ENCODE results near the gene TMC6.
"Not testable (repeated sequence)": the region's sequence is repeated elsewhere in the genome, so short reads cannot be mapped to it uniquely, and the experiment has no call there.

TMC6 gene

DNA sequence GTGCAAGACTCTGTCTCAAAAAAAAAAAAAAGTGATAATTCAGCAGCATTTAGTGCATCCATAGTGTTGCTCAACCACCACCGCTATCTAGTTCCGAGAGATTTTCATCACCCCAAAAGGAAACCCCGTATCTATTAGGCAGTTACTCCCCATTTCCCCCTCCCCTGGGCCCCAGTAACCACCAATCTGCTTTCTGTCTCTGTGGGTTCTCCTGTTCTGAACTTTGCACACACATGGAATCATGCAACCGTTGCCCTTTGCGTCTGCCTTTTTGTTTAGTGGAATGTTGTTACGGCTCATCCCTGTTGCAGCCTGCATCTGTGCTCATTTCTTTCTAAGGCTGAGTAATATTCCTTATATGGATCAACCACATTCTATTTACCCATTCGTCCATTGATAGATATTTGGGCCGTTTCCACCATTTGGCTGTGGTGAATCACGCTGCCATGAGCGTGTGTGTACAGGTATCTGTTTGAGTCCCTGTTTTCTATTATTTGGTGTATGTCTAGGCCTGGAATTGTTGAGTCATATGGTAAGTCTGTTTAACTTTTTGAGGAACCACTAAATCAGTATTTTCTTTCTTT lies 31.1 kb upstream of the TMC6 start:
- DNase-seq (ENCODE audit: low spot score): no peak

DNA sequence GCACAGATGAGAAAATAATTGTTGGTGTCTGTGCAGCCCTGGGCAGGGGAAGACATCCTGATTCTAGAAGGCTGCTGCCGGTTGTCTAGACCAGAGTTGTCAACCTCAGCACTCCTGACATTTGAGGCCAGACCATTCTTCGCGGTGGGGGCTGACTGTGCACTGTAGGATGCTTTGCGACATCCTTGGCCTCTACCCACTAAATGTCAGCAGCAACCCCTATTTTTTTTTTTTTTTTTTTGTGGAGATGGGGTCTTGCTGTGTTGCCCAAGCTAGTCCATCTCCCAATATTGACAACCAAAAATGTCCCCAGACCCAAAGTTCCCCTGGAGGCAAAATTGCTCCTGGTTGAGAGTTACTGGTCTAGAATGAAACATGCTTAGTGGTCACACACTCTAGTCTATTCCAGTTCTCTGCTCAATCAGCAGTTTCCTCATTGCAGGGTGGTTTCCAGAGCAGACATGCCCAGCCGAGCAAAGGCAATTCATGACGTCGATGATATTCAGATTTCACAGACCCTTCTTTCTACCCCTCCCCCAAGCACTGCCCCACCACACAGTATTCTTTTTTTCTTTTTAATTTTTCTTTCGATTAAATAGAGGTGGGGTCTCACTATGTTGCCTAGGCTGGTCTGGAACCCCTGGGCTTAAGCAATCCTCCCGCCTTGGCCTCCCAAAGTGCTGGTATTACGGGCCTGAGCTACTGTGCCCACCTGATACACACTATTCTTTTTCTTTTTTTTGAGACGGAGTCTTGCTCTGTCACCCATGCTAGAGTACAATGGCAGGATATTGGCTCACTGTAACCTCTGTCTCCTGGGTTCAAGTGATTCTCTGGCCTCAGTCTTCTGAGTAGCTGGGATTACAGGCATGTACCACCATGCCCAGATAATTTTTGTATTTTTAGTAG lies 26.6 kb upstream of the TMC6 start:
- DNase-seq (ENCODE audit: low spot score): no peak

DNA sequence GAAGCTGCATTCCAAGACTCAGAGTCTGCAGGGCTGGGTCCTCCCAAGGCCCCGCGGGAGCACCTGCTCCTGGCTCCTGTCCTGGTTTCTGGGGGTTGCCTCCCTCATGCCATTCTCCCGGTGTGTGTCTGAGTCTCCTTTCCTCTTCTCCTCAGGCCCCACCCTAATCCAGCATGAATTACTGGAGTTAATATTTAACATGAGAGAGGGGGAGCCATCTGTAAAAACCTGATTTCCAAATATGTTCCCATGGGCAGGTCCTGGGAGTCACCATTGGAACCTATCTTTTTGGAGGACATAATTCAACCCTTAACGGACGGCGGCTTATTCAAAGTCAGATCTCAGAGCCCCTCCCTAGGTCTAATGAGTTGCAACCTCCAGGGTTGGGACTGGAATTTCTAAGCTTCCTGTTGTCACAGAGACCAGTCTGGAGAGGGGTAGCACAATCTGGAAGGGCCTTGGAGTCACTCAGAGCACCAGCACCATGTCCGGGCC lies 23.0 kb upstream of the TMC6 start:
- DNase-seq (ENCODE audit: low spot score): no peak

DNA sequence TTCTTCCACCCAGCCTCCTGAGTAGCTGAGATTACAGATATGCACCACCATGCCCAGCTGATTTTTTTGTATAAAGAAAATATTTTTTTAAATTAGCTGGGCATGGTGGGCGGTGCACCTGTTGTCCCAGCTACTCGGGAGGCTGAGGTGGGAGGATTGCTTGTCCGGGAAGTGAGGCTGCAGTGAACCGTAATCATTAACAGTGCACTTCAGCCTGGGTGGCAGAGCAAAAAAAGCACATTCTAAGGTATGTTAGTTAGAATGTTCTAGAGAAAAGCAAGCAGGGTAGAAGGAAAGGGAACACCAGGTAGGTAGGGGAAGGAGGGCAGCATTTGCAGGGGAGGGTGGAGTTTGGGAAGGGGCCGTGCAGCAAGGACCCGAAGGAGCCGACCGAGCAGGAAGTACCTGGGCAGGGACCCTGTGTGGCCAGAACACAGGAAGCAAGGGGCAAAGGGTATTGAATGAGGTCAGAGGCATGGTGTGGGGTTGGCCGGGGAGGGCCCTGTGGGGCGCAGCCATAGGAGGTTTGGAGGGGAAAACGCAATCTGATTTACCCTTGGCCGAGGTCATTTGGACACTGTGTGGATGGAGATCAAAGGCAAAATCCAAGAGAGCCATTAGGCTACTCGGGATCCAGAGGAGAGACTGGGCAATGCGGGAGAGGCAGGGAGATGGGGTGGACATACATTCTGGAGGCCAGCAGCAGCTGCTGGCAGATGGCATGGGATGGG lies 19.9 kb upstream of the TMC6 start:
- DNase-seq (ENCODE audit: low spot score): no peak

DNA sequence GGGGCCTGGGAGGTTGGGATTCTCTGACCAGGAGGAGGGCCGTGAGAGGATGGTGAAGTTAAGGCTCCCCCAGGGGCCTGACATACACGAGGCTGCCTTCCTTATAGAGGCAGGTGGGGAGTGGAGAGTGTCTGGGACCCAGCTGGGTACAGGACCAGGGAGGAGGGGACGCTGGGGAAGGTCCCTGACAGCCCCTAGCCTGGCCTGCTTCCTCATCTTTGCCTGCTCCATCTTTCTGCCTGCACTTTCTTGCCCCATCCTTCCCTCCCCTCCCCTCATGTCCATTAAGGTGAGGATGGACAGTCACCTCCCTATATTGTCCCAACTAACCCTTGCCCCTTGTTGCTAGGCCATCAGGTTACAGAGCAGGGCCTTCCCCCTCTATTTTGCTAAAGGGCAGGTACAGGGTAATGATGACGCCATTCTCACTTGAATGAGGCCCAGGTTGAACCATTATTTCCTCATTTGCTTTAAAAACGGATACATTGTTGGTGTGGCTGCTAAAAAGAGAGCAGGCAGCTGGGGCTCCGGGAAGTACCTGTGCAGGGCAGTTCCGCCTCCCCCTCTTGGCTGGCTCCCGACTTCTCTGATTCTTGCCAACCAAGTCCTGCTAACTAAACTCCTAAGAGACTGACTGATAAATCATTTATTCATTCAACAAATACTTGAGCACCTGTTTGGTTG lies 18.9 kb upstream of the TMC6 start:
- DNase-seq (ENCODE audit: low spot score): no peak

DNA sequence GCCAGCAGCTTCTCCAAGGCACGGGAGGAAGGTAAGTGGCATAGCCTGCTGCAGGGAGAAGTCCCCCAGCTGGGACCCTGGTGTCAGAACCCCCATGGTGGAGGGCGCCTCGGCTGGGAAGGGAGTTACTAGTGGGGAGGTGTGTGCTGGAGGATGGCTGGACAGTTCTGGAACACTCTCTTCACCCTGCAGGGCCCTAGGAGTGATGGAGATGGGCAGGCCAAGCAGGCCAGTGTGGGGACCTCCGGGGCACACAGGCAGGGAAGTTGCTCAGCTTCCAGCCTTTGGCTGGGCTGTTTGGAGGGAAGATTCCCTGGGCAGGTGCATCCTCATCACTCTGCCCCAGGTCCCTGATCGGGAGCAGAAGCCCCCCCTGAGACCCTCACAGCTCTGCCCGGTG lies 18.3 kb upstream of the TMC6 start:
- no peak for DNase-seq (ENCODE audit: low spot score)

DNA sequence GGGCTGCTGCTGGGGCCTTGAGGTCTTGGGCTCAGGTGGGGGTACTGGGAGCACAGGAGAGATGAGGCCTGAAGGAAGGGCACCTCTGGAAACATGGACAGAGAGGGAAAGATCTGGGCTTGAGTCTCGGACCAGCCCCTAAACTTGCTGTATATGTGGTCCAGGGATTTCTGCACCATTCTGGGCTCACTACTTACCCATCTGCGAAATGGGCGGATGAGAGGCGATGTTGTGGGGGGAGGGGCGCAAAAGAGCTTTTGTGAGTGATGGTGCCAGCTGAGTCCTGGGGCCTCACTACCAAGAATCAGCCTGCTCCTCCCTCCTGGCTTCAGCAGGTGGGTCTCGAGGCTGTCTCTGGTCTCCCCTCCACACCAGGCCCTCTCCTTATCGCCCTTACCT lies 17.9 kb upstream of the TMC6 start:
- DNase-seq (ENCODE audit: low spot score): no peak

DNA sequence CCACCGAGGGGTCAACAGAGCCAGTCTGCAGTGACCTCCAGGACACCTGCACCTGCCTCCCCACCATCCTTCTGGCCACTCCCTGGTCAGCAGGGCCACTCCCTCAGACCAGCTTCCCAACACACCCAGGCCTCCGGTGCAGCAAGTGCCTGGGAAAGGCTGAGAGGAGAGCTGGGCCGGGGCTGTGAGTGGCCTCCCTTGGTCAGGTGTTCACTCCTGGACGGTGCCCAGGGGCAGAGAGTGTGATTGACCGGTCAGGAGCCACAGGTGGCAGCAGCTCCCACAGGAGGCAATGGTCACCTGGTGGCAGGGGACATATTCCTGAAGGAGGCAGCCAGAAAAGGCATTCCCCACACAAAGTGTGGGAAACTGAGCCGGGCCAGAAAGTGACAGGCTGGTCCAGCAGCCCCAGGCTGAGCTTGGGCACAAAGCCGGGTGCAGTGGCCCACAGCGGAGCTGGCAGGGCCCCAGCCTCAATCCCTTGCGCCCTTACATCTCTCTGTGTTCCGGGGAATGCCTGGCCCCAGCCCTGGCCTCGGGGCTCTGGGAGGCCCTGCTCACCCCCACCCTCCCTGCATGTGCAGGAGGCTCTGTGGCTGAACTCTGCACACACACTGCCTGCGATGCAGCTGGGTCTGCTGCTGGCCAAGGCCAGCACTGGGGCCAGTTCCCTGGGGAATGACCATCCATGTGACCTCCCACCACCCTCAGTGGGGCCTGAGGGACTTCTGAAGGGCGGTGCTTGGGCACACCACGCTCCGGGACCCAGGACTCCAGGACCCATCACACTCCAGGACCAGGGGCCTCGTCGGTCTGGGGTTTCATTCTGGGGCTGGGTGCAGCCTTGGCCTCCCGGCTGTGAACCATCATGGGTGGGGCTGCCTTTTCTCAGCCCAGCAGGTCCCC lies 16.4 kb upstream of the TMC6 start:
- DNase-seq (ENCODE audit: low spot score): no peak

DNA sequence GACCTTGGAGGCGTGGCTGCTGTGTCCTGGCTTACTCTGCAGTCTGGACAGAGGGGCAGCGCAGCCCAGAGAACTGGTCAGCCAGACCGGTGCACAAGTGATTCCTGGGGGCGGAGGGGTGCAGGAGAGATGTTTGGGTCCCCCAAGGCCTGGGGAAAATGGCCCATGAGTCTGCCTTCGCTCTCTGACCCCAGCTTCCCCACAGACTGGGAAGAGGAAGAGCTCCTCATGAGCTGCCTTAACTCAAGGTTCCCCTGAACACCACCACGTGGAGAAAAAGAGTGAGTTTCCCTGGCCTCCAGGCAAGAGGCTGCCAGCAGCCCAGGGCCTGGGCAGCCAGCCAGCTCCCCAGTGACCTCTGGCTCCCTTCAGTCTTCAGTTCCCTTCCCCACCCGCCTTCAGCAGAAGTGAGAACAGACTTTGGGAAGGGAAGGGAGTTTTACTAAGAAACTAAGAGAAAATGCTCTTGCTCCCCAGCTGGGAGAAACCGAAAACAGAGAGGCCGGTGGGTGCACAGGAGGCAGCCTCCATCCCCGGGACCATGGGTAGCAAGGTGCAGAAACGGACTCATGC lies 15.7 kb upstream of the TMC6 start:
- DNase-seq (ENCODE audit: low spot score): peak; percentile 55

DNA sequence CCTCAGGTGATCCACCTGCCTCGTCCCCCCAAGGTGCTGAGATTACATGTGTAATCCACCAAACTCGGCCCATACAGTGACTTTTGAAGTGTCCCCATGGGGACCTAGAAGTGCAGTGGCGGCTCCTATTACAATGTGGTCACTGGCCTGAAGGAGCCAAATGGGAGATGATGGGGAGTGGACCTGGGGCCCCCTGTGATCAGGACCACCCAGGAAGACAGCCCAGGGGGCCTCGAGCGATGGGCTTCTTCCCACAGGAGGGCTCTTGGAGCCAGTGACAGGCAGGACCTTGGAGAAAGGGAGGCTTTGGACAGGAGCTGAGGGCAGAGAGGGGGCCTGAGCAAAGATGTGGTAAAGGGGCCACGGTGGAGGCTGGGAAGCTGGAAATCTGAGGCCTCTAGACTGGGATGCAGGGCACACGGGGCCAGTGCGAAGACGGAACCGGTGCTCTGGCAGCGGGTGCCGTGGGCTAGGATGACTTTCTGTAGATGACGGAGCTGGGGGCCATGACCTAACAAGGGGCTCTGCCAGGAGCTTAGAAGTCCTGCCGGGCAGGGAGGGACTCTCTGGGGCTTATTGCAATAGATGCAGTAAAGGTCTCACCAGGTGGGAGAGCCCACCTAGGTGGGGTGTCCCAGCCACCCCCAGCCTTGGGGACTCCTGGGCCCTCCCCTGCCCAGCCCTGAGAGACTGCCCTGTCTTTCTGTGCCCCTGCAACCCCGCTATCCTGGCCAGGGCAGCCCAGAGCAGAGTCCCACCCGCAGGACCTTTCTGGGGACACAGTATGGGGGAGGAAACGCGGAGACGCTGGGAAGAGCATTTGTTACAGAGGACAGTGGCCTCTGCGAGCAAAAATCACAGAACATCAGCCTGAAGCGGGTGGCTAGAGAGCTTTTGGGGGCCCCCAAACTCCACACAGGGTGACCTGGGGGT lies 14.9 kb upstream of the TMC6 start:
- no peak for DNase-seq (ENCODE audit: low spot score)

DNA sequence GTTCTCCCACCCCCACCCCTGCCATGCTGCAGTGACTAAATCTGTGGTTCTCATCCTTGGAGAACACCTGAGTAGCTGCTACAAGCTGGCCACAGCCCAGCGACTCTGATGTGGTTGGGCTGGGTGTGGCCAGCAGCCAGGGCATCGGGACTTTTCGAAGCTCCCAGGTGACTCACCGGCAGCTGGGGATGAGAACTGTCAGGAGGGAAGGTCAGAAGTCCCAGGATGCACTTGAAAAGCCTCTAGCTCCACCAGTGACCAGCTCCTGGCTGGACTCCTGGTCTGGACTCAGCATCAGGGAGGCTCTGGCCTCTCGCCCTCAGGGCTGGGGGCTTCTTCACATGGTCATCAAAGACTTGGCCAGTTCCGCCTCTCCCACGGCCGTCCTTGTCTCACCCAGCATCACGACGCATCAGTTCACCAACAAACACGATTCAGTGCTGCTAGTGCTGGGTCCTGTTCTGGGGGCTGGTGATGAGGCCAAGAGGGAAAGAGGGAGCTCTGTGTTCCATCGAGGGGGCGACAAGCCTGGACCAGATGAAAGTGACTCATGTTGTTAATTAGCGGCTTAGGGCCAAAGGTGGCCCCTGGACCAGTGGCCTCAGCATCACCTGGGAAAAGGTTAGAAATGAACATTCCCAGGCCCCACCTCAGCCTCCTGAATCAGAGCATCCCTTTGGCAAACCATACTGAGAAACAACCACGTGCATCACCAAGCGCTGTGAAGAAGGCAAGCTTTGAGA lies 13.7 kb upstream of the TMC6 start:
- no peak for DNase-seq (ENCODE audit: low spot score)

DNA sequence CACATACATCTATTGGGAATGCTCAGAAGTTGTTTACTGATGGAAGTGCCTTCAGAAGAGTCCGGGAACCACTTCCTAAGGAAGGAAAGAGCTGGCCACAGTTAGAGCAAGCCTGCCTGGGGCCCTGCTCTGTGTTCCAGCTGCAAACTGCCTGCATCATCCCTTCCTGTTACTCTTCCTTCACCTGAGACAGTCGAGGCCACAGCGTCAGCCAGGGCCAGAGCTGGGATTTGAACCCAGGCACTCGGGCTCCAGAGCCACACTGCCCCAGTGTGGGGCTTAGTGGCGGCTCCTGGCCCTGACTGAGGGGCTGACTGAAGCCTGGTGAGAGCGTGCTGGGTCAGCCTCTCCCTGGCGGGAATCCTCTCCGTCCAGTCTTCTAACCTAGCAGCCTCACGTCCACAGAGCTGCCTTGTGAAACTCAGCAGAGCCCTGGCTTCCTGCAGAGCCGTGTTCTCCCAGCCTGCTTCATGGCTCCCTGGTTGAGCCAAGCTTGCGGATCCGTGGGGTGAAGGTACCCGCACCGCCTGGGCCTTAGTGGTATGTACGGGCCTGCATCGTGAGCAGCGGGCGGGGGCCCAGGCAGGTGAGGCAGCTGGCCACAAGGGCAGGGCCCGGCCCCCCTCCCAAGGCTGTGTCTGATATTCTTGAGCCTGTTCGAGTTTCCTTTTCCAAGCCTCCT lies 13.0 kb upstream of the TMC6 start:
- DNase-seq (ENCODE audit: low spot score): no peak

DNA sequence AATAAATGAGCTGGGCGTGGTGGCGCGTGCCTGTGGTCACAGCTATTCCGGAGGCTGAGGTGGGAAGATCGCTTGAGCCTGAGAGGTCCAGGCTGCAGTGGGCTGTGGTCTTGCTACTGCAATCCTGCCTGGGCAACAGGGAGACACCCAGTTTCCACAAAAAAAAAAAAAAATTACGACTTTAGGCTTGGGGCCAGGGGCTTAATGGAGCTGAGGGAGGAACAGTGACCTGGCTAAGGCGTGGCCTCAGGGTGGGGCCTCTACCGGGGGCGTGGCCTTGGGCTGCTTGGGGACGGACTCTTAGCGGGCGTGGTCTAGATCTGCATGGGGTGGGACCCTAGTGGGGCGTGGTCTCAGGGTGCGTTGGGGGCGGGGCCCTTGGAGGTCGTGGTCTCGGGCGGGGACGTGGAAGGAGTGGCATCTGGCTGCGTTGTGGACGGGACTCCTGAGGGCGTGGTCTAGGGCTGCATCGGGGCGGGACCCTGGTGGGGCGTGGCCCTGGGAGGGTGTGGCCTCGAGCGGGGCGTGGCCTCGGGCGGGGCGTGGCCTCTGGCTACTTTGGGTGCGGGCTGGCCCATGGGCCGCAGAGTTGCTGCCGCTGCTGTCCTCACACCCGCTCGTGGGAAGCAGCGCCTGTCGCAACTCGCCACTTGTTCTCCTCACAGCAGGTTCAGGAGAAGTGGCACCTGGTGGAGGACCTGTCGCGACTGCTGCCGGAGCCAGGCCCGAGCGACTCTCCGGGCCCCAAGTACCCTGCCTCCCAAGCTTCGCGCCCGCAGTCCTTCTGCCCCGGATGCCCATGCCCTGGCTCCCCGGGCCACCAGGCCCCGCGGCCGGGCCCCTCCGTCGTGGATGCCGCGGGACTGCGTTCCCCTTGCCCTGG lies 11.9 kb upstream of the TMC6 start:
- DNase-seq (ENCODE audit: low spot score): peak; percentile 89

DNA sequence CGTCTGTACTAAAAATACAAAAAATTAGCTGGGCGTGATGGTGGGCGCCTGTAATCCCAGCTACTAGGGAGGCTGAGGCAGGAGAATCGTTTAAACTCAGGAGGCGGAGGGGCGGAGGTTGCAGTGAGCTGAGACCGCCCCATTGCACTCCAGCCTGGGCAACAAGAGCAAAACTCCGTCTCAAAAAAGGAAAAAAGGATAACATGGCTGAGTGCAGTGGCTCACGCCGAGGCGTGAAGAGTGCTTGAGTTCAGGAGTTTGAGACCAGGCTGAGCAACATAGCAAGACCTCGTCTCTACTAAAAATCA lies 11.3 kb upstream of the TMC6 start:
- DNase-seq (ENCODE audit: low spot score): not testable (repeated sequence)

DNA sequence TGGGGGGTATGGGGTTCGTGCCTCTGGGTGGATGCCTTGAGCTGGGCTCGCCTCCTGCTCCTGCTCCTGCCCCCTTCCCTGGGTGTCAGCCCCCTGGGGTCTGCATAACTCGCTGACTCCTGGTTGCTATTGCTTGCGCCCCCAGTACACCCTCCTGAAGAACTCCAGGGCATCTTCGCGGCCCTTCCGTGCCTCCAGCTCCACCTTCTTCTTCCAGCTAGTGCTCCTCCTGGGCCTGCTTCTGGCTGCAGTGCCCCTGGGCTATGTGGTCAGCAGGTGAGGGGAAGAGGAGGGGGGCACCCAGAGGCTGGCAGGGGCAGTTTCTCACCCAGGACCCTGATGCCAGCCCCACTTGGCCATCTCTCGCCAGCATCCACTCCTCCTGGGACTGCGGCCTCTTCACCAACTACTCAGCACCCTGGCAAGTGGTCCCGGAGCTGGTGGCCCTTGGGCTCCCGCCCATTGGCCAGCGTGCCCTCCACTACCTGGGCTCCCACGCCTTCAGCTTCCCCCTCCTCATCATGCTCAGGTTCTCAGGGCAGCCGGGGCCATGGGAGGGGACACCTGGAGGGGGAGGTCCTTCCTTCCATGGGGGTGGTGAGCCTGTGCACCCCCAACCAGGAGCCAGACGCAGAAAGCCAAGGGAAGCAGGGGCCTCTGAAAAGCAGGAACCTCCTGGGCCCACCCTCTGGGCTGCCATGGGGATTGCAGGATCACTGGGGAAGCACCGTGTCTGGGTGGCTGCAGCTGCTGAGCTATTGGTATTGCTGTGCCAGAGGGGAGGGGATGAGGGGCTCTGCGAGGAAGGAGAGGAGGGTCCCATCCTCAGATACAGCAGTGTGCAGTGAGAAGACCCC lies 9.9 kb upstream of the TMC6 start:
- DNase-seq (ENCODE audit: low spot score): no peak

DNA sequence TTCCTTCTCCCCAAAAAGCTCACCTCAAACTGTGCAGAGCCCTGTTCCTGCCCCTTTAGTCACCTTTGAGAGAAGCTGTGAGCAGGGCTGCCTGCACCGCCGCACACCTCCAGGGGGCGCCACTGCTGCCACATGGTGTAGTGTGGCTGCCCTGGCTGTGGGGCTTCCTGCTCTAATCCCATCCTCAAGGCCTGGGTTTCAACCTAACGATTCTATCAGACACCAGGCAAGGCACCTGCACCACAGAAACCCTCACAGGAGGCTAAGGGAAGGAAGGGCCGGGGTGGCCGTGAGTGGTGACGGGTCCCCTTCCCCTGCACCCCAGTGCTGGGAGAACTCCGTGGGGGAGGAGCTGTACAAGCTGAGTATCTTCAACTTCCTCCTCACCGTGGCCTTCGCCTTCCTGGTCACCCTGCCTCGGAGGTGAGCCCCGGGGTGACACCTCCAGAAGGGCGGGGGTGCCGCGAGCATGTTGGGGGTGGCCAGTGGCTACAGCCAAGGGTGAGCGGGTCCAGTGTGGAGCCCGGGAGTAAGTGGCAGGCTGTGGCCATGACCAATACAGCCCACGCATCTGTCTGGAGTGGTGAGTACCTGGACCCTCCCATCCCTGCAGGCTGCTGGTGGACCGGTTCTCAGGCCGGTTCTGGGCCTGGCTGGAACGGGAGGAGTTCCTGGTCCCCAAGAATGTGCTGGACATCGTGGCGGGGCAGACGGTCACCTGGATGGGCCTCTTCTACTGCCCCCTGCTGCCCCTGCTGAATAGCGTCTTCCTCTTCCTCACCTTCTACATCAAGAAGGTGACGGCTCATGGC lies 9.0 kb upstream of the TMC6 start:
- no peak for DNase-seq (ENCODE audit: low spot score)
